HL-60 (cell line): ENCODE results near the gene PTBP2.

Experiments used
- CTCF ChIP-seq: IDR thresholded peaks from one replicate; pipeline ENCODE4 v1.5.1; 2011; ENCODE audit warnings: low read length, control low read depth, inconsistent platforms; ENCODE audit not compliant: insufficient read depth
- SPI1 ChIP-seq: IDR thresholded peaks from 2 replicates; pipeline ENCODE4 v1.6.1; 2012; ENCODE audit warnings: low read depth, mild to moderate bottlenecking, borderline replicate concordance

- TF ChIP-seq CTCF (no peak), SPI1 (no peak)
Measured at GRCh38 chr1:96741335-96741734, 19.8 kb downstream of the PTBP2 start.
